ENCODE data around the gene PKDCC.
"Not testable (repeated sequence)": the region's sequence is repeated elsewhere in the genome, so short reads cannot be mapped to it uniquely, and the experiment has no call there.

Gene PKDCC

GRCh38 chr2:42030829-42031228, 17.0 kb upstream of the PKDCC start:
- DNase-seq (ENCODE audit: low spot score): peak; percentile 49

- DNase-seq (ENCODE audit: low spot score): no peak
Measured at GRCh38 chr2:42031281-42032223, 16.3 kb upstream of the PKDCC start.

GRCh38 chr2:42032224-42032620, 15.6 kb upstream of the PKDCC start:
- peak; percentile 46 for DNase-seq (ENCODE audit: low spot score)

- DNase-seq (ENCODE audit: low spot score): peak; percentile 44
Measured at GRCh38 chr2:42032745-42033144, 15.1 kb upstream of the PKDCC start.

- not testable (repeated sequence) for DNase-seq (ENCODE audit: low spot score)
Measured at GRCh38 chr2:42034096-42034495, 13.7 kb upstream of the PKDCC start.

GRCh38 chr2:42035241-42035640, 12.6 kb upstream of the PKDCC start:
- no peak for DNase-seq (ENCODE audit: low spot score)

GRCh38 chr2:42036413-42036812, 11.4 kb upstream of the PKDCC start:
- no peak for DNase-seq (ENCODE audit: low spot score)

GRCh38 chr2:42036940-42037339, 10.9 kb upstream of the PKDCC start:
- no peak for DNase-seq (ENCODE audit: low spot score)

GRCh38 chr2:42040643-42041278, 7.1 kb upstream of the PKDCC start:
- no peak for DNase-seq (ENCODE audit: low spot score)

GRCh38 chr2:42041377-42042127, 6.3 kb upstream of the PKDCC start:
- DNase-seq (ENCODE audit: low spot score): no peak

GRCh38 chr2:42042631-42043355, 5.0 kb upstream of the PKDCC start:
- no peak for DNase-seq (ENCODE audit: low spot score)

- no peak for DNase-seq (ENCODE audit: low spot score)
Measured at GRCh38 chr2:42043789-42044394, 3.9 kb upstream of the PKDCC start.

- peak; percentile 43 for DNase-seq (ENCODE audit: low spot score)
Measured at GRCh38 chr2:42044939-42045338, 2.9 kb upstream of the PKDCC start.

GRCh38 chr2:42045352-42045751, 2.5 kb upstream of the PKDCC start:
- DNase-seq (ENCODE audit: low spot score): peak; percentile 41

GRCh38 chr2:42045848-42046748, 1.7 kb upstream of the PKDCC start:
- DNase-seq (ENCODE audit: low spot score): peak; percentile 63

GRCh38 chr2:42046819-42047487, 868 bp upstream of the PKDCC start:
- DNase-seq (ENCODE audit: low spot score): peak; percentile 84

GRCh38 chr2:42048299-42049220, 739 bp downstream of the PKDCC start:
- DNase-seq (ENCODE audit: low spot score): peak; percentile 72

GRCh38 chr2:42049221-42050009, 1.6 kb downstream of the PKDCC start:
- peak; percentile 48 for DNase-seq (ENCODE audit: low spot score)

Data from ecto neural progenitor cell (in vitro differentiated cells).